Skeletal muscle cell (primary cell): ENCODE results near the gene CEP85.
A peak's percentile ranks its signal among the peaks of the same experiment; 100 is the strongest.

Experiments used
- DNase-seq: peaks from one replicate; pipeline ENCODE4 v3.0.0-alpha.2; 2010; ENCODE audit warnings: low read depth
- H3K4me3 ChIP-seq: 2 replicates; pipeline ENCODE4 v1.5.1; 2011; ENCODE audit warnings: low read depth, mild to moderate bottlenecking, control low read depth, low read length, moderate library complexity

CEP85 gene

DNA sequence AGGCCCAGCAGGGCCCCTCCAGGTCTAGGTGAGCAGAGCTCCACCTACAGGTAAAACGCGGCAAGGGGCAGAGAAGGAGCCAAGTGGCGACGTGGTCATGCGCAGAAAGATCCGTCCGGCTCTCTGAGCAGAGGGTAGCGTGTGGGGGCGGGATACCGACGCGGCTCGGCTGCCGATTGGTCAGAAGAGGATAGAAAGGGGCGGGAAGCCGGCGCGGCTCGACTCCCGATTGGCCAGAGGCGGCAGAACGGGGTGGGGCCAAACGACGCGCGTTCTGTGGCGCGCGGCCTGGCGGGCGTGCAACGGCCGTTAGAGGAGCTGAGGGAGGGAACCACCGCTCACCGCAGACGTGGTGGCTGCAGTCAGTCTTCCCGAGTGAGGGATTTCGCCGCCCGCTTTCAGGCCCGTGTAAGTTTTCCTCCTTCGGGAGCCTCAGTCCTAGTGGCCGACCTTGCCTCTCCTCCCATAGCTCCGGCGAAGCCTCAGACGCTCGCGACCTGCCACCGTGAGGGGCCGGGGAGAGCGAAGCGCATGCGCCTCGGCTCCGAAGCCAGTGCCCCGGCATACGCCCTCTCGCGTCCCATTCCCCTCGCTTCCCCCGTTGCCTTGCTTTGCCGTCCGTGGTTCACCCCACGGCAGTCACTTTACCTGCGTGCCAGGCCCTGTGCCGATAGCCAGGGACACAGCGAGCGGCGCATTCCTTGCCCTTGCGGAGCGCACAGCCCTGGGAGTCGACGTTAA is at the start of gene CEP85:
Gene CEP85, plus strand, starts transcription at position 298 of the 741 bp plus-strand sequence. CDS start 5,584 bp downstream, outside the sequence.
- peak; percentile 85 for DNase-seq
- peak within 1 kb of the TSS; percentile 90 for H3K4me3 ChIP-seq

DNA sequence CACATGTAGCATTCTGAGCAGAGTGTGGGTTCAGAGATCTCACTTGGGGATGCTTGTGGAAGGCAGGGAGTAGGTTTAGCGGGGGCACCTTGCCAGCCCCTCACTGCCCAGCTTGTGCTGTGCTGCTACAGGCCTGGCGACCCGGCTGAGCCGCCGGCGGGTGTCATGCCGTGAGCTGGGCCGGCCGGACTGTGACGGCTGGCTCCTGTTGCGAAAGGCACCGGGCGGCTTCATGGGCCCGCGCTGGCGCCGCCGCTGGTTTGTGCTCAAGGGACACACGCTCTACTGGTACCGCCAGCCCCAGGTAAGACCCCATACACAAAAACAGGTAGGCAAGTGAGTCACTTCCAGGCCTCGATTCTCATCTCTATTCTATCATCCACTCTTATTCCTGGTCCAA is 49.1 kb upstream of the CEP85 start:
- no peak for DNase-seq
- no peak overlapping the region for H3K4me3 ChIP-seq

DNA sequence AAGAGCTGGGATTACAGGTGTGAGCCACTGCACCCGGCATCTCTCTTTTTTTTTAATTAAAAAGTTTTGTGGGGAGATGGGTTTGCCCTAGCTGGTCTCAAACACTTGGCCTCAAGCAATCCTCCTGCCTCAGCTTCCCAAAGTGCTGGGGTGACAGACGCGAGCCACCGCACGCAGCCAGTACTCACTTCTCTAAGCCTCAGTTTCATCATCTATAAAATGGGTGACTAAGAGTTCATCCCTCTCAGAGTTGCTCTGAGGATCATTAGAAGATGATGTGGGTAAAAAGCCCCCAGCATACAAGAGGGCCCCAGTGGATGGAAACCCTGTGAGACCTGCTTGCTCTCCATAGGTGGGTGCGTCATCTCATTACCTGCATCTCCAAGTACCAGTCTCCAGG is 46.1 kb upstream of the CEP85 start:
- no peak for DNase-seq
- H3K4me3 ChIP-seq = no peak overlapping the region

GRCh38 chr1:26188477-26188876 is 45.5 kb upstream of the CEP85 start:
- H3K4me3 ChIP-seq = no peak overlapping the region
- DNase-seq = no peak

- H3K4me3 ChIP-seq = no peak overlapping the region
- DNase-seq = no peak
Observed at GRCh38 chr1:26189331-26189730, 44.7 kb upstream of the CEP85 start.

DNA sequence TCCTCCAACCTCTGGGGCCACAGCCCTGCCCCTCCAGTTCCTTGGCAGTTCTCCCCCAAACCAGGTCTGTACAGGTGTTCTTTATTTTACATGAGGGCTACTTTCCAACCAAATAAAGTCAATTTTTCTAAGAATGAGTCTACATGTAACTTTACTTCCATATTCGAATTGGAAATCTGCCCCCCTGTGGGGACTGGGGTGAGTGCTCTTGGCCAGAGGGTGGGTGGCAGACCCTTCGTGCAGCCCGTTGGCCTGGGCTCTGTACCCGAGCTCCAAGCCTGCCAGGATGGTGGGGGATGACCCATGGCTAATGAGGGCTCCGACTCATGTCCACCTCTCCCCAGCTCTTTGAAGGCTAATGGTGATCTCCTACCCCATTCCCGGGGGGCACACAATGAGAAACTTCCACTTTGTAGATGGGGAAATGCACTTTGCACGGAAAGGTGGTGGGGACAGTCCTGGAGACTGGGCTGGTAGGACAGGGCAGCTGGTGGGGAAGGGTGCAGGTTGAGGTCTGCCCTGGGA is 44.2 kb upstream of the CEP85 start:
- H3K4me3 ChIP-seq = no peak overlapping the region
- DNase-seq = no peak

- H3K4me3 ChIP-seq = no peak within 1 kb of the TSS
- no peak for DNase-seq
Observed at GRCh38 chr1:26190373-26190987, 43.5 kb upstream of the CEP85 start, which contains the start of gene CATSPER4. Gene CATSPER4, plus strand, starts transcription at chr1:26190602. Its CDS starts 26 bp downstream, at chr1:26190628.

DNA sequence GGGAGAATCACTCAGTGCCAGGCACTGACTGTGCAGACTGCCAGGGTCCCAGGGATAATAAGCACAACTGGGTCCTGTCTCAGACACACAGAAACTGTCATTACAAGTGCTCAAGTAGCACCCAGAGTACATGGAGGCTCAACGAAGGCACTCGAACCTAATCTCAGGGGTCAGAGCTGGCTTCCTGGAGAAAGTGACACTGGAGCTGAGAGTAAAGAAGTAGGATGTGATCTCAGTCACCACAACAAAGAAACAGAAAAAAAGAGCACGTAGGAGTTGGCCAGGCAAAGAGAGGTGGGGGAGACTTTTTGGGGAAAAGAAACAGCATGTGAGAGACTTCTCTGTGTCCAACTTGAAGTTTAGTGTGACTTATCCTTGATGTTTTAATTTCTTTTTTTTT is 42.3 kb upstream of the CEP85 start:
- H3K4me3 ChIP-seq = no peak overlapping the region
- DNase-seq = no peak

- no peak for DNase-seq
- H3K4me3 ChIP-seq = no peak overlapping the region
Observed at GRCh38 chr1:26195805-26196204, 38.2 kb upstream of the CEP85 start.

DNA sequence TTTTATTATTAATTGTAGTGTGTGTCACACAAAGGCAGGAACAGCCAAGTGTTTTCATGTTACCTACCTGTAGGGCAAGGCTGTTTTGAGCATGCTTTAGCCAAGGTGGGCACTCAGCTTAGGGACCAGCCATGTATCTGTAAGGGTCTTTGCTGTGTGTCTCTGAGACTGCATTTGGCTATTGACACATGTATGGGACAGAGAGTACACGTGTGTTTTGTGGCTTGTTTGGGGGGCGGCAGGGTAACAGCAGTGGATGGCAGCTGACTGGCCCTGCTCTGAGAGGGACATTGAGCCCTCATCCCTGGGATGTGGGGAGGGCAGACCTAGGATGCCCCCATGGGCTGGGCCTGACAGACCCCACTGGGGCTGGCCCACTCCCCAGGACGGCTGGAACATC is 36.7 kb upstream of the CEP85 start:
- DNase-seq = no peak
- H3K4me3 ChIP-seq = no peak overlapping the region

DNA sequence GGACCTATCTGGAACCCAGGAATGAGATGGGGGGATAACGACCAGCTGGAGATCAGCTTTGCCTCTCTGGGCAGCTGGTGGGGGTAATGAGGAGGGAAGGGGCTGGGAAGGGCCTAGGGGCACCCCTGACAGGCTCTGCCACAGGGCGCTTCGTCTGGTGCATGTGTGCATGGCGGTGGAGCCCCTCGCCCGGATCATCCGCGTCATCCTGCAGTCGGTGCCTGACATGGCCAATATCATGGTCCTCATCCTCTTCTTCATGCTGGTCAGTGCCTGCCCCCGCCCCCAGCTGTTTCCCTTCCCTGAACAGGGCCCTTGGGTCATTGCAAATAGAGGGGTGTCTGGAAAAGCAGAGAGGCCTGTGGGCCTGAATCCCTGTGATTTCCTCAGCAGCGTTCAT is 36.2 kb upstream of the CEP85 start:
- DNase-seq = no peak
- H3K4me3 ChIP-seq = no peak overlapping the region

GRCh38 chr1:26200413-26200812 is 33.6 kb upstream of the CEP85 start:
- H3K4me3 ChIP-seq = no peak overlapping the region

GRCh38 chr1:26203642-26204318 is 30.2 kb upstream of the CEP85 start:
- no peak for DNase-seq
- H3K4me3 ChIP-seq = no peak overlapping the region

More at GRCh38 chr1:26200413-26200812, 33.6 kb upstream of the CEP85 start:
- DNase-seq = no peak

GRCh38 chr1:26210147-26210870 is 23.7 kb upstream of the CEP85 start:
- DNase-seq = no peak
- no peak overlapping the region for H3K4me3 ChIP-seq

DNA sequence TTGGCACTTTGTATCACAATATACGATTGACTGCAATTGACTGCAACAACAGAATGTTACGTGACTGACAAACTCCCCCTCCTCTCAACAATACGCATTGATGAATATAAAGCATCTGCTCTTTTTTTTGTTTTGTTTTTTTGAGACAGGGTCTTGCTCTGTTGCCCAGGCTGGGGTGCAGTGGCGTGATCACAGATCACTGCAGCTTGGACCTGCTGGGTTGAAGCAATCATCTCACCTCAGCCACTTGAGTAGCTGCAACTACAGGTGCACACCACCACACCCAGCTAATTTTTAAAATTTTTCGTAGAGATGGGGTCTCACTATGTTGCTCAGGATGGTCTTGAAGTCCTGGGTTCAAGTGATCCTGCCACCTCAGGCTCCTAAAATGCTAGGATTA is 21.3 kb upstream of the CEP85 start:
- DNase-seq = no peak
- H3K4me3 ChIP-seq = no peak overlapping the region

DNA sequence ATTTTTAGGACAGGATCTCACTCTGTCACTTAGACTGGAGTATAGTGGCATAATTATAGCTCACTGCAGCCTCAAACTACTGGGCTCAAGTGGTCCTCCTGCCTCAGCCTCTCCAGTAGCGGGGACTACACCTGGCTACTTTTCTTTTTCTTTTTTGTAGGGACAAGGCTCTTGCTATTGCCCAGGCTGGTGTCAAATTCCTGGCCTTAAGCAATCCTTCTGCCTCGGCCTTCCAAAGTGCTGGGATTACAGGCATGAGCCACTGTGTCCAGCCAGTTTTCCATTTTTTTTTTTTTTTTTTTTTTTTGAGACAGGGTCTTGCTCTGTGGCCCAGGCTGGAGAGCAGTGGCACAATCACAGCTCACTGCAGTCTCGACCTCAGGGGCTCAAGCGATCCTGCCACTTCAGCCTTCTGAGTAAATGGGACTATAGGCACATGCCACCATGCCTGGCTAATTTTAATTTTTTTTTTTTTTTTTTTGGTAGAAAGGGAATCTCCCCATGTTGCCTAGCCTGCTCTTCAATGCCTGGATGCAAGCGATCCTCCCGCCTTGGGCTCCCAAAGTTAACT is 20.6 kb upstream of the CEP85 start:
- no peak overlapping the region for H3K4me3 ChIP-seq
- no peak for DNase-seq

GRCh38 chr1:26215246-26215645 is 18.8 kb upstream of the CEP85 start:
- no peak for DNase-seq
- H3K4me3 ChIP-seq = no peak overlapping the region

- H3K4me3 ChIP-seq = no peak overlapping the region
- DNase-seq = no peak
Observed at GRCh38 chr1:26218906-26219494, 15.0 kb upstream of the CEP85 start.
